Measurements from ENCODE around the gene GALNT10.

- TF ChIP-seq CTCF (IDR thresholded peaks at IDR 0.05; ENCODE audit: insufficient read depth, low read length): no peak
- no peak for TF ChIP-seq REST (IDR thresholded peaks at IDR 0.05; ENCODE audit: insufficient replicate concordance, low read depth)
- TF ChIP-seq GABPA (IDR thresholded peaks at IDR 0.05; ENCODE audit: low read depth): no peak
- no peak for TF ChIP-seq POLR2AphosphoS5 (IDR thresholded peaks at IDR 0.05; ENCODE audit: low read depth)
Observed at GRCh38 chr5:154367101-154367500, 176.6 kb downstream of the GALNT10 start.

Data from HL-60 (cell line).